IMR-90 (cell line): Measurements from ENCODE around the gene PHKA1. TPM values are rescaled to one million over a fixed set of nuclear protein-coding genes. Genes with fewer than 3 reads are reported as not detected.

ENCODE experiments used
- ATAC-seq: fragments of 200-7000 bp; cut with Tn5 transposase; 2 replicates; pipeline ENCODE4 v1.9.1; 2020; ENCODE audit warnings: low read depth, mild to moderate bottlenecking, moderate library complexity
- BruUV-seq: library from RNA; stranded (reverse); fragments of 400-500 nt; replicated peaks from 2 replicates; lab custom pipeline; 2021; lab: Mats Ljungman, UMichigan
- CTCF ChIA-PET: fragments of 300-600 bp; formaldehyde crosslinking; extraction: SDS; loops from one replicate; lab custom pipeline; 2021; ENCODE audit warnings: antibody characterized with exemption; lab: Yijun Ruan, JAX
- POLR2A ChIA-PET: fragments of 300-600 bp; sonication (Branson Sonifier 250); formaldehyde crosslinking; loops from one replicate; lab custom pipeline; 2022; ENCODE audit warnings: antibody characterized with exemption; ENCODE audit not compliant: unreplicated experiment; lab: Charles Lee
- DNase-seq: peaks from one replicate; pipeline ENCODE4 v3.0.0; 2013
- H2AFZ ChIP-seq: replicated peaks from 2 replicates; pipeline ENCODE3; 2013; ENCODE audit warnings: low read length, mild to moderate bottlenecking; ENCODE audit not compliant: poor library complexity
- H2AK5ac ChIP-seq: 2 replicates; pipeline ENCODE4 v1.6.1; 2013; ENCODE audit warnings: low read depth, low read length, inconsistent platforms
- H2AK9ac ChIP-seq: replicated peaks from 2 replicates; pipeline ENCODE3; 2013; ENCODE audit warnings: mild to moderate bottlenecking, low read depth, low read length, moderate library complexity; ENCODE audit not compliant: poor library complexity
- H2BK120ac ChIP-seq: 2 replicates; pipeline ENCODE4 v1.6.1; 2013; ENCODE audit warnings: low read depth, low read length, inconsistent platforms
- H2BK15ac ChIP-seq: 3 replicates; pipeline ENCODE4 v1.6.1; 2013; ENCODE audit warnings: low read depth, low read length, inconsistent platforms
- H2BK20ac ChIP-seq: 2 replicates; pipeline ENCODE4 v1.6.1; 2013; ENCODE audit warnings: low read depth, mild to moderate bottlenecking, inconsistent platforms, low read length, moderate library complexity
- H2BK5ac ChIP-seq: 2 replicates; pipeline ENCODE4 v1.6.1; 2013; ENCODE audit warnings: mild to moderate bottlenecking, low read depth, low read length, inconsistent platforms; ENCODE audit not compliant: poor library complexity, severe bottlenecking
- H3K14ac ChIP-seq: replicated peaks from 2 replicates; pipeline ENCODE4 v1.6.1; 2013; ENCODE audit warnings: low read depth, low read length, inconsistent platforms
- H3K18ac ChIP-seq: 2 replicates; pipeline ENCODE4 v1.6.1; 2013; ENCODE audit warnings: low read depth, low read length, control low read depth
- H3K23ac ChIP-seq: 2 replicates; pipeline ENCODE4 v1.6.1; 2013; ENCODE audit warnings: low read depth, low read length, inconsistent platforms
- H3K27ac ChIP-seq: 2 replicates; pipeline ENCODE4 v1.5.1; 2013; ENCODE audit warnings: mild to moderate bottlenecking, control low read depth, low read length; ENCODE audit not compliant: insufficient read depth
- H3K27me3 ChIP-seq: 2 replicates; pipeline ENCODE4 v1.6.1; 2013; ENCODE audit warnings: low read length; ENCODE audit not compliant: control insufficient read depth, insufficient read depth
- H3K36me3 ChIP-seq: 2 replicates; pipeline ENCODE4 v1.6.1; 2013; ENCODE audit warnings: low read length, mixed read lengths; ENCODE audit not compliant: control insufficient read depth, insufficient read depth
- H3K4ac ChIP-seq: 2 replicates; pipeline ENCODE4 v1.6.1; 2013; ENCODE audit warnings: low read depth, low read length, inconsistent platforms
- H3K4me1 ChIP-seq: 2 replicates; pipeline ENCODE4 v1.6.1; 2013; ENCODE audit warnings: low read length, mixed read lengths; ENCODE audit not compliant: control insufficient read depth, insufficient read depth
- H3K4me2 ChIP-seq: 2 replicates; pipeline ENCODE4 v1.6.1; 2013; ENCODE audit warnings: low read depth, mild to moderate bottlenecking, control low read depth, low read length, moderate library complexity
- H3K4me3 ChIP-seq: 2 replicates; pipeline ENCODE4 v1.5.1; 2013; ENCODE audit warnings: low read depth, mild to moderate bottlenecking, control low read depth, low read length, moderate library complexity; ENCODE audit not compliant: insufficient read depth
- H3K56ac ChIP-seq: 2 replicates; pipeline ENCODE4 v1.6.1; 2013; ENCODE audit warnings: low read length, inconsistent platforms; ENCODE audit not compliant: insufficient read depth; ENCODE audit errors: extremely low read depth
- H3K79me1 ChIP-seq, 2 experiments: 2 replicates each; pipeline ENCODE4 v1.6.1; 2013; ENCODE audit warnings: low read length in 2 of 2, inconsistent platforms in 1 of 2, low read depth in 1 of 2
- H3K9ac ChIP-seq: 2 replicates; pipeline ENCODE4 v1.6.1; 2013; ENCODE audit warnings: low read depth, low read length, control low read depth
- H3K9me1 ChIP-seq: 2 replicates; pipeline ENCODE4 v1.6.1; 2013; ENCODE audit warnings: low read length, inconsistent platforms; ENCODE audit not compliant: insufficient read depth
- H3K9me3 ChIP-seq: 2 replicates; pipeline ENCODE4 v1.6.1; 2013; ENCODE audit warnings: low read length; ENCODE audit not compliant: control insufficient read depth, insufficient read depth
- H4K20me1 ChIP-seq: 2 replicates; pipeline ENCODE4 v1.6.1; 2013; ENCODE audit warnings: low read length, inconsistent platforms; ENCODE audit not compliant: insufficient read depth
- H4K5ac ChIP-seq: 2 replicates; pipeline ENCODE4 v1.6.1; 2013; ENCODE audit warnings: mild to moderate bottlenecking, low read depth, low read length, control low read depth
- H4K8ac ChIP-seq, 2 experiments: 2 replicates each; pipeline ENCODE4 v1.6.1; 2013; ENCODE audit warnings: low read depth in 2 of 2, low read length in 2 of 2, control low read depth in 1 of 2, inconsistent platforms in 1 of 2
- H4K91ac ChIP-seq: 2 replicates; pipeline ENCODE4 v1.6.1; 2013; ENCODE audit warnings: low read depth, low read length, inconsistent platforms; ENCODE audit not compliant: insufficient read depth
- POLR2A ChIP-seq: IDR thresholded peaks from 2 replicates; pipeline ENCODE4 v1.6.1; 2012; ENCODE audit warnings: mild to moderate bottlenecking, low read depth, low read length
- WGBS, 2 experiments: methylation state at CpG; one replicate each; pipeline versions ENCODE4 v1.1.5 to v1.1.7; 2013; ENCODE audit warnings: missing lambda C conversion rate in 2 of 2; ENCODE audit not compliant: insufficient read length in 1 of 2; ENCODE audit errors: extremely low coverage in 2 of 2; 5-methylcytosine and 5-hydroxymethylcytosine counted together
- dilution Hi-C: fragments of 300-500 bp; cut with HindIII; formaldehyde crosslinking; loops from one replicate; pipeline ENCODE4 v1.14.3; 2018; ENCODE audit warnings: low sequenced_read_pairs; ENCODE audit not compliant: unreplicated experiment
- in situ Hi-C: fragments of 300-500 bp; cut with MboI; formaldehyde crosslinking; loops from 3 replicates; pipeline ENCODE4 v1.14.3; 2019; ENCODE audit warnings: low sequenced_read_pairs, inconsistent platforms, mixed read lengths
- intact Hi-C: fragments of 100-400 bp; cut with micrococcal nuclease; formaldehyde crosslinking; loops from 2 replicates; pipeline ENCODE4 v1.10.0; 2022
- polyA plus RNA-seq, 3 experiments: library from polyadenylated mRNA; depleted of rRNA; stranded (reverse); fragments of >200 nt; gene quantifications; 2 replicates each; pipeline ENCODE4 v1.2.3, GENCODE V29; 2012; ENCODE audit warnings: low replicate concordance in 1 of 3
- total RNA-seq: library from RNA; depleted of rRNA; stranded (reverse); fragments of >200 nt; gene quantifications from 2 replicates; pipeline ENCODE4 v1.2.3, GENCODE V29; 2012

Gene PHKA1
- total and polyA plus RNA-seq, 2 of the 4 experiments (the other 2 are of a cell fraction), result 2.7 to 4.5 TPM

- Histone ChIP-seq H3K56ac (no peak overlapping the region), H3K23ac (no peak overlapping the region), H3K4me1 (no peaks in the 10 kb centered on the region), H2BK15ac (no peak overlapping the region), H3K9me3 (no peaks in the 10 kb centered on the region), H3K9ac (no peak overlapping the region), H4K20me1 (no peaks in the 10 kb centered on the region), H4K91ac (no peak overlapping the region), H3K14ac (no peak overlapping the region), H3K4me2 (no peak overlapping the region), H4K8ac (no peak overlapping the region), H2BK120ac (no peak overlapping the region), H3K27ac (no peak overlapping the region), H2BK20ac (no peak overlapping the region), H4K5ac (no peak overlapping the region), H2AK5ac (no peak overlapping the region), H3K18ac (no peak overlapping the region), H2AK9ac (no peak overlapping the region), H2BK5ac (no peak overlapping the region), H3K27me3 (no peaks in the 10 kb centered on the region; the same call in none of the 2 replicates), H3K4ac (no peak overlapping the region), H3K9me1 (no peaks in the 10 kb centered on the region), H2AFZ (no peak overlapping the region), H3K36me3 (no peaks in the 10 kb centered on the region), H3K4me3 (no peak overlapping the region), H3K79me1 (no peaks in the 10 kb centered on the region)
- CTCF ChIA-PET, result no interaction called here
- POLR2A ChIA-PET, result no interaction called here
- in situ Hi-C loops, result no loop called here
- DNase-seq, result no peak
- no CpG with 5 or more reads among the region's 1 CpG for WGBS, 2 experiments
- BruUV-seq, result no TSS peak
- ATAC-seq, result no peak
- intact Hi-C loops, result no loop called here
- dilution Hi-C loops, result no loop called here
- TF ChIP-seq POLR2A, result no peak
Observed at GRCh38 chrX:72652082-72652481, 62.0 kb downstream of the PHKA1 start.
